Measurements from ENCODE around the gene DDX20. TPM values are rescaled to one million over a fixed set of nuclear protein-coding genes. Genes with fewer than 3 reads are reported as not detected.

DDX20 gene
- 12.6 and 12.9 TPM in 2 replicates for total RNA-seq

GRCh38 chr1:111755331-111756123 lies at the start of gene DDX20:
TSS of gene DDX20 (plus strand) at chr1:111755901. CDS start at chr1:111755925, 24 bp downstream.

GRCh38 chr1:111739194-111739924 lies 16.3 kb upstream of the DDX20 start, which contains the start of gene INKA2:
TSS of gene INKA2 (minus strand) at chr1:111739395. CDS start at chr1:111739242, 153 bp downstream.

Other genes starting within 250 kb of the DDX20 start
- 17.7 and 19.8 TPM in 2 replicates for gene RAP1A, start 136.1 kb upstream of the DDX20 start, total RNA-seq
- 1.3 and 1.5 TPM in 2 replicates for gene INKA2, start 16.5 kb upstream of the DDX20 start, total RNA-seq
- gene KCND3, start 233.8 kb downstream of the DDX20 start, total RNA-seq = not detected in 2 replicates

All from bronchus fibroblast of lung (primary cell).